IMR-90 (cell line): ENCODE measurements around the gene ASTN2. TPM values are rescaled to one million over a fixed set of nuclear protein-coding genes. Genes with fewer than 3 reads are reported as not detected.

ENCODE experiments used
- ATAC-seq: fragments of 200-7000 bp; cut with Tn5 transposase; 2 replicates; pipeline ENCODE4 v1.9.1; 2020; ENCODE audit warnings: low read depth, mild to moderate bottlenecking, moderate library complexity
- BruUV-seq: library from RNA; stranded (reverse); fragments of 400-500 nt; replicated peaks from 2 replicates; lab custom pipeline; 2021; lab: Mats Ljungman, UMichigan
- CTCF ChIA-PET: fragments of 300-600 bp; formaldehyde crosslinking; extraction: SDS; loops from one replicate; lab custom pipeline; 2021; ENCODE audit warnings: antibody characterized with exemption; lab: Yijun Ruan, JAX
- POLR2A ChIA-PET: fragments of 300-600 bp; sonication (Branson Sonifier 250); formaldehyde crosslinking; loops from one replicate; lab custom pipeline; 2022; ENCODE audit warnings: antibody characterized with exemption; ENCODE audit not compliant: unreplicated experiment; lab: Charles Lee
- DNase-seq: peaks from one replicate; pipeline ENCODE4 v3.0.0; 2013
- H2AFZ ChIP-seq: replicated peaks from 2 replicates; pipeline ENCODE3; 2013; ENCODE audit warnings: low read length, mild to moderate bottlenecking; ENCODE audit not compliant: poor library complexity
- H2AK5ac ChIP-seq: 2 replicates; pipeline ENCODE4 v1.6.1; 2013; ENCODE audit warnings: low read depth, low read length, inconsistent platforms
- H2AK9ac ChIP-seq: replicated peaks from 2 replicates; pipeline ENCODE3; 2013; ENCODE audit warnings: mild to moderate bottlenecking, low read depth, low read length, moderate library complexity; ENCODE audit not compliant: poor library complexity
- H2BK120ac ChIP-seq: 2 replicates; pipeline ENCODE4 v1.6.1; 2013; ENCODE audit warnings: low read depth, low read length, inconsistent platforms
- H2BK15ac ChIP-seq: 3 replicates; pipeline ENCODE4 v1.6.1; 2013; ENCODE audit warnings: low read depth, low read length, inconsistent platforms
- H2BK20ac ChIP-seq: 2 replicates; pipeline ENCODE4 v1.6.1; 2013; ENCODE audit warnings: low read depth, mild to moderate bottlenecking, inconsistent platforms, low read length, moderate library complexity
- H2BK5ac ChIP-seq: 2 replicates; pipeline ENCODE4 v1.6.1; 2013; ENCODE audit warnings: mild to moderate bottlenecking, low read depth, low read length, inconsistent platforms; ENCODE audit not compliant: poor library complexity, severe bottlenecking
- H3K14ac ChIP-seq: replicated peaks from 2 replicates; pipeline ENCODE4 v1.6.1; 2013; ENCODE audit warnings: low read depth, low read length, inconsistent platforms
- H3K18ac ChIP-seq: 2 replicates; pipeline ENCODE4 v1.6.1; 2013; ENCODE audit warnings: low read depth, low read length, control low read depth
- H3K23ac ChIP-seq: 2 replicates; pipeline ENCODE4 v1.6.1; 2013; ENCODE audit warnings: low read depth, low read length, inconsistent platforms
- H3K27ac ChIP-seq: 2 replicates; pipeline ENCODE4 v1.5.1; 2013; ENCODE audit warnings: mild to moderate bottlenecking, control low read depth, low read length; ENCODE audit not compliant: insufficient read depth
- H3K27me3 ChIP-seq: 2 replicates; pipeline ENCODE4 v1.6.1; 2013; ENCODE audit warnings: low read length; ENCODE audit not compliant: control insufficient read depth, insufficient read depth
- H3K36me3 ChIP-seq: 2 replicates; pipeline ENCODE4 v1.6.1; 2013; ENCODE audit warnings: low read length, mixed read lengths; ENCODE audit not compliant: control insufficient read depth, insufficient read depth
- H3K4ac ChIP-seq: 2 replicates; pipeline ENCODE4 v1.6.1; 2013; ENCODE audit warnings: low read depth, low read length, inconsistent platforms
- H3K4me1 ChIP-seq: 2 replicates; pipeline ENCODE4 v1.6.1; 2013; ENCODE audit warnings: low read length, mixed read lengths; ENCODE audit not compliant: control insufficient read depth, insufficient read depth
- H3K4me2 ChIP-seq: 2 replicates; pipeline ENCODE4 v1.6.1; 2013; ENCODE audit warnings: low read depth, mild to moderate bottlenecking, control low read depth, low read length, moderate library complexity
- H3K4me3 ChIP-seq: 2 replicates; pipeline ENCODE4 v1.5.1; 2013; ENCODE audit warnings: low read depth, mild to moderate bottlenecking, control low read depth, low read length, moderate library complexity; ENCODE audit not compliant: insufficient read depth
- H3K56ac ChIP-seq: 2 replicates; pipeline ENCODE4 v1.6.1; 2013; ENCODE audit warnings: low read length, inconsistent platforms; ENCODE audit not compliant: insufficient read depth; ENCODE audit errors: extremely low read depth
- H3K79me1 ChIP-seq, 2 experiments: 2 replicates each; pipeline ENCODE4 v1.6.1; 2013; ENCODE audit warnings: low read length in 2 of 2, inconsistent platforms in 1 of 2, low read depth in 1 of 2
- H3K9ac ChIP-seq: 2 replicates; pipeline ENCODE4 v1.6.1; 2013; ENCODE audit warnings: low read depth, low read length, control low read depth
- H3K9me1 ChIP-seq: 2 replicates; pipeline ENCODE4 v1.6.1; 2013; ENCODE audit warnings: low read length, inconsistent platforms; ENCODE audit not compliant: insufficient read depth
- H3K9me3 ChIP-seq: 2 replicates; pipeline ENCODE4 v1.6.1; 2013; ENCODE audit warnings: low read length; ENCODE audit not compliant: control insufficient read depth, insufficient read depth
- H4K20me1 ChIP-seq: 2 replicates; pipeline ENCODE4 v1.6.1; 2013; ENCODE audit warnings: low read length, inconsistent platforms; ENCODE audit not compliant: insufficient read depth
- H4K5ac ChIP-seq: 2 replicates; pipeline ENCODE4 v1.6.1; 2013; ENCODE audit warnings: mild to moderate bottlenecking, low read depth, low read length, control low read depth
- H4K8ac ChIP-seq, 2 experiments: 2 replicates each; pipeline ENCODE4 v1.6.1; 2013; ENCODE audit warnings: low read depth in 2 of 2, low read length in 2 of 2, control low read depth in 1 of 2, inconsistent platforms in 1 of 2
- H4K91ac ChIP-seq: 2 replicates; pipeline ENCODE4 v1.6.1; 2013; ENCODE audit warnings: low read depth, low read length, inconsistent platforms; ENCODE audit not compliant: insufficient read depth
- CTCF ChIP-seq: conservative IDR thresholded peaks from 2 replicates; pipeline ENCODE4 v1.5.1; 2012; ENCODE audit warnings: mild to moderate bottlenecking, low read depth, low read length, improper control_type of control experiment
- MAFK ChIP-seq: IDR thresholded peaks from 2 replicates; pipeline ENCODE4 v1.6.1; 2012; ENCODE audit warnings: low read depth, low read length, improper control_type of control experiment
- MAZ ChIP-seq: IDR thresholded peaks from 2 replicates; pipeline ENCODE4 v1.6.1; 2012; ENCODE audit warnings: low read depth, mild to moderate bottlenecking, low read length, improper control_type of control experiment, moderate library complexity, borderline replicate concordance
- MXI1 ChIP-seq: IDR thresholded peaks from 2 replicates; pipeline ENCODE4 v1.6.1; 2012; ENCODE audit warnings: low read depth, mild to moderate bottlenecking, low read length, moderate library complexity, borderline replicate concordance
- NFE2L2 ChIP-seq: fragments of 150-350 bp; IDR thresholded peaks from 2 replicates; pipeline ENCODE4 v1.6.1; 2016; ENCODE audit warnings: low read depth, mild to moderate bottlenecking, low read length
- RAD21 ChIP-seq: IDR thresholded peaks from 2 replicates; pipeline ENCODE4 v1.6.1; 2012; ENCODE audit warnings: low read length, improper control_type of control experiment
- RCOR1 ChIP-seq: IDR thresholded peaks from 2 replicates; pipeline ENCODE4 v1.6.1; 2012; ENCODE audit warnings: mild to moderate bottlenecking, low read length, improper control_type of control experiment; ENCODE audit not compliant: insufficient replicate concordance
- SMC3 ChIP-seq: fragments of 150-350 bp; IDR thresholded peaks from 2 replicates; pipeline ENCODE4 v1.6.1; 2016; ENCODE audit warnings: low read depth, mild to moderate bottlenecking, antibody characterized with exemption, low read length, moderate library complexity
- WGBS, 2 experiments: methylation state at CpG; one replicate each; pipeline versions ENCODE4 v1.1.5 to v1.1.7; 2013; ENCODE audit warnings: missing lambda C conversion rate in 2 of 2; ENCODE audit not compliant: insufficient read length in 1 of 2; ENCODE audit errors: extremely low coverage in 2 of 2; 5-methylcytosine and 5-hydroxymethylcytosine counted together
- dilution Hi-C: fragments of 300-500 bp; cut with HindIII; formaldehyde crosslinking; loops from one replicate; pipeline ENCODE4 v1.14.3; 2018; ENCODE audit warnings: low sequenced_read_pairs; ENCODE audit not compliant: unreplicated experiment
- in situ Hi-C: fragments of 300-500 bp; cut with MboI; formaldehyde crosslinking; loops from 3 replicates; pipeline ENCODE4 v1.14.3; 2019; ENCODE audit warnings: low sequenced_read_pairs, inconsistent platforms, mixed read lengths
- intact Hi-C: fragments of 100-400 bp; cut with micrococcal nuclease; formaldehyde crosslinking; loops from 2 replicates; pipeline ENCODE4 v1.10.0; 2022
- polyA plus RNA-seq, 3 experiments: library from polyadenylated mRNA; depleted of rRNA; stranded (reverse); fragments of >200 nt; gene quantifications; 2 replicates each; pipeline ENCODE4 v1.2.3, GENCODE V29; 2012; ENCODE audit warnings: low replicate concordance in 1 of 3
- total RNA-seq: library from RNA; depleted of rRNA; stranded (reverse); fragments of >200 nt; gene quantifications from 2 replicates; pipeline ENCODE4 v1.2.3, GENCODE V29; 2012

ASTN2 gene
- total and polyA plus RNA-seq, 2 of the 4 experiments (the other 2 are of a cell fraction): 3.8 to 6.8 TPM

GRCh38 chr9:116798521-116798920, 616.3 kb downstream of the ASTN2 start:
- Histone ChIP-seq H3K18ac (no peak overlapping the region), H3K27me3 (no peaks in the 10 kb centered on the region; the same call in 1 of the 2 replicates), H3K14ac (no peak overlapping the region), H4K8ac (no peak overlapping the region), H3K9me1 (no peaks in the 10 kb centered on the region), H3K4ac (no peak overlapping the region), H2BK120ac (no peak overlapping the region), H2AK5ac (no peak overlapping the region), H3K56ac (no peak overlapping the region), H2AK9ac (no peak overlapping the region), H2BK5ac (no peak overlapping the region), H4K91ac (no peak overlapping the region), H4K5ac (no peak overlapping the region), H3K9ac (no peak overlapping the region), H2BK20ac (no peak overlapping the region), H3K4me2 (no peak overlapping the region), H3K23ac (no peak overlapping the region), H3K4me1 (no peaks in the 10 kb centered on the region), H3K4me3 (no peak overlapping the region), H3K79me1 (no peaks in the 10 kb centered on the region), H3K9me3 (no peaks in the 10 kb centered on the region), H3K36me3 (no peaks in the 10 kb centered on the region), H2AFZ (no peak overlapping the region), H3K27ac (no peak overlapping the region), H2BK15ac (no peak overlapping the region), H4K20me1 (no peaks in the 10 kb centered on the region)
- in situ Hi-C loops (no loop called here), intact Hi-C loops (no loop called here), dilution Hi-C loops (no loop called here)
- no peak for TF ChIP-seq MAZ
- TF ChIP-seq SMC3: no peak
- TF ChIP-seq MXI1: no peak
- no peak for TF ChIP-seq RCOR1
- no peak for TF ChIP-seq MAFK
- no peak for TF ChIP-seq NFE2L2
- no peak for TF ChIP-seq RAD21
- TF ChIP-seq CTCF: no peak
- no TSS peak for BruUV-seq
- WGBS, 2 experiments: no CpG with 5 or more reads among the region's 2 CpGs
- ChIA-PET POLR2A (no interaction called here), CTCF (no interaction called here)
- no peak for DNase-seq
- no peak for ATAC-seq
